Measurements from ENCODE around the gene PLA2G3.

PLA2G3 gene

DNA sequence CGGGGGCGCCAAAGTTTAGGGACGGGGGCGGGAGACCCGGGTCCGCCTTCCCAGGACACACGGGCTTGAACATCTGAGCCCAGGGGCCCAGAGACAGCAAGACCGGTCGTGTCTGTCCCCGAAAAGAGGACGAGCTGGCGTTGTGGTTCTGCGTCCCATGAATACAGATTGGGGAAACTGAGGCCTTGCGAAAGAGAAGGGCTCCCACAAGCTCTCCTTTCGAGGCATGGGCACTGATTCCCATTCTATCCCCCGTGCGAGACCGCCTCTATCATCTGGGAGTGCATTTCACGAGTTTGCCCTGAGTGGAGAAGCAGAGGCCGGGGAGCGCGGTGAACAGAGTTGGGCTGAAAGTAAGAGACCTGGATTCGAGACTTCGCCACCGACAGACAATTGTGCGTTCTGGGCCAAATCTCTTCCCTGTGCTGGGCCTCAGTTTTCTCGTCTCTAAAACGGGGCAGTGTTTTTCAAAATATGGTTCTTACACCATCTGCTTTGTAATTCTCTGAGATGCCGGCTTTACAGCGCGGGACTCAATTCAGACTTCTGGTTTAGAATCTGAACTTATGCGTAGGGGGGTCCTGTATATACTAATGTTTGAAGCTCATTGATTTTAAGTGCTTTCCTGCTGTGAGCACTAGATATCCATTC, 20.1 kb upstream of the PLA2G3 start:
- Mint-ChIP-seq H3K9me3 (no peaks in the 10 kb centered on the region), H3K36me3 (ENCODE audit: low read depth) (peaks cover 4% of the 10 kb centered on the region), H3K27ac (peak overlapping the region; percentile 96), H3K4me3 (peak overlapping the region; percentile 97), H3K4me1 (peaks cover 35% of the 10 kb centered on the region), H3K27me3 (no peaks in the 10 kb centered on the region)
- peak; percentile 41 for ATAC-seq
- peak; percentile 15 for DNase-seq

DNA sequence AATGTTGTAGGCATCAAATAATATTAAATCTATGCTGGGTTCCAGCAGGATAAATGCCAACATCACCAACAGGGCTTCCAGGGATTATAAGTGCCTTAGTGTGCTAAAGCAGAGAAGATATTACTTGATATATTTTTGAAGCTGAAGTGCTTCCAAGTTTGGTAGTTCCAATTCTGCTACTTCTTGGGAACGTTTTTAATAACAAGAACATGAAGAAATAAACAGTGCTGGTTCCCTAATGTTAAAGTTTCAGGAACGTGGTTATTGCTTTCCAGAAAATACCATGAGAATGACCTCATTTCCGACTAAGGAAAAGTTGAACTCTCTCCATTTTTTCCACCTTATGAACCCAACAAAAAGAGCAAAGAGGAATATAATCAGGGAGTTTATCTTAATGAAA, 15.1 kb upstream of the PLA2G3 start:
- H3K36me3 Mint-ChIP-seq (ENCODE audit: low read depth) = no peaks in the 10 kb centered on the region
- no peak overlapping the region for H3K27ac Mint-ChIP-seq
- H3K4me3 Mint-ChIP-seq = no peak overlapping the region
- H3K4me1 Mint-ChIP-seq = peaks cover 7% of the 10 kb centered on the region
- ATAC-seq (no peak), DNase-seq (no peak)
- no peaks in the 10 kb centered on the region for H3K27me3 Mint-ChIP-seq
- H3K9me3 Mint-ChIP-seq = no peaks in the 10 kb centered on the region

DNA sequence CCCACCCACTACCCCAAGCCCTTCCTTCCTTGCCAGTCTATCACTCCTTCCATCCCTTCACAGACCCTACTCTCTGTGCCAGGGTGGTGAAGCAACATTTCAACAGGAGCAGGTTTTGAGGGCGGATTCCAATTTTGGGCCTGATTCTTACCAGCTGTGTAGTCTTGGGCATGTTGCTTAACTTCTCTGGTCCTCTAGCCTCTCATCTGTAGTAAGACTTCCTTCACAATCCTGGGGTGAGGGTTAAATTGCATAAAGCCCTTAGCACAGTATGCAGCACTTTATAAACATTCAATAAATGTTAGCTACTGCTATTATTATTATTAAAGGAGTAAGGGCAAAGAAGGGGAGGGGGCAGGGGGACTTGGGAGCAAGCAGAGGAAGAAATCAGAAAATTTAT, 14.7 kb upstream of the PLA2G3 start:
- no peaks in the 10 kb centered on the region for H3K27me3 Mint-ChIP-seq
- no peak overlapping the region for H3K4me3 Mint-ChIP-seq
- ATAC-seq (no peak), DNase-seq (no peak)
- H3K27ac Mint-ChIP-seq = no peak overlapping the region
- H3K9me3 Mint-ChIP-seq = no peaks in the 10 kb centered on the region
- H3K4me1 Mint-ChIP-seq = peaks cover 6% of the 10 kb centered on the region
- H3K36me3 Mint-ChIP-seq (ENCODE audit: low read depth) = no peaks in the 10 kb centered on the region

DNA sequence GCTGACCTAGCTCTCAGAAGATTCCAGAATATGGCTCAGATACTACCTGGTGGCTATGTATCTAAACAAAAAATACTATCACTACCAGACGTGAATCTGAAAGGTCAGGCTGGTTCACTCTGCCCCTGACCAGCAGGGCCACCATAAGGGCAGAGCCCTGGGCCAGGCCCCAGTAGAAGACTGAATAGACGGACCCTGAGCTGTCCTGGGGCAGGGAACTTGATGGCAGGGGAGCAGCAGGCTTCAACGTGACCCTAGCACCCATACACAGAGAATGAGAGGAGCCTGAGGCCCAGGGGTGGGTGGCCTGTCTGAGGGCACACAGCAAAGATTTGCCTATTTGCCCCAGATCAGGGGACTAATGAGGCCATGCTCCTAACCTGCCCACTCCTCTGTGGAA, 13.0 kb upstream of the PLA2G3 start:
- DNase-seq (no peak), ATAC-seq (no peak)
- Mint-ChIP-seq H3K27ac (no peak overlapping the region), H3K4me3 (no peak overlapping the region), H3K9me3 (no peaks in the 10 kb centered on the region), H3K4me1 (no peaks in the 10 kb centered on the region), H3K27me3 (no peaks in the 10 kb centered on the region), H3K36me3 (ENCODE audit: low read depth) (no peaks in the 10 kb centered on the region)

DNA sequence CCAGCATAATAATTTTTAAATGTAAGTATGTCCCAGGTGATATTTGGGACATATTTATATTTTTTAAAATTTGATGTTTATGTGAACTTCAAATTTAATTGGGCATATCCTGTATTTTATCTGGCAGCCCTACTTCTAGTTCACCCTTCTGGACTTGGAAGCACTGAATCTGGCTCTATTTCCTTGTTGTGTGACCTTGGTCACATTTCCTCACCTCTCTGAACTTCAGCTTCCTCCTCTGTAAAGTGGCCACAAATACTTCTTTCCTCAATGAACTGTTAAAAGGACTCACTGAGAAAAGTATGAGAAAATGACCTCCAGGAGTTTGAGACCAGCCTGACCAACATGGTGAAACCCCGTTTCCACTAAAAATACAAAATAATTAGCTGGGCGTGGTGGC, 11.6 kb upstream of the PLA2G3 start:
- H3K4me3 Mint-ChIP-seq = no peak overlapping the region
- no peaks in the 10 kb centered on the region for H3K36me3 Mint-ChIP-seq (ENCODE audit: low read depth)
- no peaks in the 10 kb centered on the region for H3K4me1 Mint-ChIP-seq
- no peak overlapping the region for H3K27ac Mint-ChIP-seq
- DNase-seq (no peak), ATAC-seq (no peak)
- no peaks in the 10 kb centered on the region for H3K9me3 Mint-ChIP-seq
- no peaks in the 10 kb centered on the region for H3K27me3 Mint-ChIP-seq

DNA sequence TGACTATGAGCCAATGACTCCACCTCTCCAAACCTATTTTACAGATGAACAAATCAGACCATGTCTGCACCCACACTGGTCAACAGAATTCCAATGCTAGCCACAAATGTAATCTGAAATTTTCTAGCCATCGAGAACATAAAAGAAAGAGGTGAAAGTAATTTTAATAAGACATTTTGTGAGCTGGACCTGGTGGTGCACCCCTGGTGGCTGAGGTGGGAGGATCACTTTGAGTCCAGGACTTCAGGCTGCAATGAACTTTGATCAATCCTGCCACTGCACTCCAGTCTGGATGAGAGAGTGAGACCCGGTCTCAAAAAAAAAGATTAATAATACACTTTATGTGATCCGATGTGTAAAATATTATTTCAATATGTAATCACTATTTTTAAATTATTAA, 10.3 kb upstream of the PLA2G3 start:
- H3K4me1 Mint-ChIP-seq = no peaks in the 10 kb centered on the region
- no peak overlapping the region for H3K4me3 Mint-ChIP-seq
- no peaks in the 10 kb centered on the region for H3K27me3 Mint-ChIP-seq

DNA sequence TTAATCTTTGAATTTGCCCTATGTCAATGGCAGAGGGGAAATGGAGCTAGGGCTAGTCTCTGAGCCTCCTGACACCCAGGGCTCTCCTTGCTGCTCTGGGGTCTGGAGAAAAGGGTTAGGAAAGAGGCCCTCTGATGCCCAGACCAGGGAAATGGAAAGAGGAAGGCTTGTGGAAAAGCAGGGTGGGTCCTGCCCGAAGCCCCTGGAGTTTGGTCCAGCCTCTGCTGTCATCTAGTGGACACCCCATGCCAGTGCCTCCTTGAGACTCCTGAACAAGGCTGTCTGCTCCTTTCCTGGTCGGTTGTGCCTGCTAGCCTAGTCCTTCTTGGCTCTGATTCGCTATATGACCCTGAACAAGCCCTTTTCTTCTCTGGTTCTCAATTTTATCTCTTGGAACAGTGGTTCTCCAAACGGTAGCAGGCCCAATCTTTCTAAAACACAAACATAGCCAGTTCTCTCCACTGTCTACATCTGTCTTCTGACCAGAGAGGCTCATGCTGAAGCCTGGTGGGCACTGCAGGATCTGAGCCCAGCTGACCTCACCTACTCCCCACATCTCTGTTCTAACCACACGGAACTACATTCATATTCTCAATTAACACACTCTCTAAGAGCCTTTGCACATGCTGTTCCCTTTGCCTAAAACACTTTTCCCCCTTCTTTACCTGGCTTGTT, 8.8 kb upstream of the PLA2G3 start:
- no peaks in the 10 kb centered on the region for H3K36me3 Mint-ChIP-seq (ENCODE audit: low read depth)
- H3K27ac Mint-ChIP-seq = no peak overlapping the region
- no peak overlapping the region for H3K4me3 Mint-ChIP-seq
- peak; percentile 36 for DNase-seq
- H3K4me1 Mint-ChIP-seq = no peaks in the 10 kb centered on the region
- H3K9me3 Mint-ChIP-seq = peaks cover 6% of the 10 kb centered on the region
- no peaks in the 10 kb centered on the region for H3K27me3 Mint-ChIP-seq
- ATAC-seq = peak; percentile 77

More for the DNA sequence above, 10.3 kb upstream of the PLA2G3 start:
- Mint-ChIP-seq H3K27ac (no peak overlapping the region), H3K36me3 (ENCODE audit: low read depth) (no peaks in the 10 kb centered on the region), H3K9me3 (no peaks in the 10 kb centered on the region)
- ATAC-seq (no peak), DNase-seq (no peak)

DNA sequence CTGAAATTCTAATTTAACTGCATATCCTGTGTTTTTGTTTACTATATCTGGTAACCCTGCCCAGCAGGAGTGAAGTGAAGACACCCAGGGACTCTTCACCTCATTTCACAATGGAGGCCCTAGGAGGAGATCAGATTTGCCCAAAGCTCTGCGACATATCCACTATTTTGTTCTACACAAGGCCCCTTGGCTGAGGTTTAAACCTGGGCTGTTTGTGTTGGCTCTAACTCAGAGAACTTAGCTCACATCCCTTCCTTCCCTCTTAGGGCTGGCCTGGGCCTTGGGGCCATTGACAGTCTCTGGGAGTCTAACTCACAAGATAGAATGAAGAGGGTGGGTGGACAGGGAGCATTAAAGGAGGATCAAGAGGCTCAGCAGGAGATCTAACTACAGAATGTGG, 8.2 kb upstream of the PLA2G3 start:
- no peaks in the 10 kb centered on the region for H3K4me1 Mint-ChIP-seq
- no peaks in the 10 kb centered on the region for H3K27me3 Mint-ChIP-seq
- ATAC-seq (no peak), DNase-seq (no peak)
- H3K9me3 Mint-ChIP-seq = peaks cover 6% of the 10 kb centered on the region
- H3K27ac Mint-ChIP-seq = no peak overlapping the region
- H3K36me3 Mint-ChIP-seq (ENCODE audit: low read depth) = no peaks in the 10 kb centered on the region
- no peak overlapping the region for H3K4me3 Mint-ChIP-seq

DNA sequence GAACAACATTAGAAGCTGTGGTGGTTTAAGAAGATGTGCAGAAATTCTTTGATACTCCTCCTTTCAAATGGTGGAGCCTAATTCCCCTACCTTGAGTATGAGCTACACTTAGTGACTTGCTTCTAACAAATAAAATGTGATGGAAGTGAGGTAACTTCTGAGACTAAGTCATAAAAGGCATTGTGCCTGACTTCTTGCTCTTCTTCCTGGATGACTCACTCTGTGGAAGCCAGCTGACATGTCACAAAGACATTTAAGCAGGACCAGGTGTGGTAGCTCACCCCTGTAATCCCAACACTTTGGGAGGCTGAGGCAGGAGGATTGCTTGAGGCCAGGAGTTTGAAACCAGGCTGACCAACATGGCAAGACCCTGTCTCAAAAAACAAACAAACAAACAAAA, 3.9 kb upstream of the PLA2G3 start:
- Mint-ChIP-seq H3K4me1 (no peaks in the 10 kb centered on the region), H3K27me3 (no peaks in the 10 kb centered on the region), H3K27ac (no peak overlapping the region), H3K4me3 (no peak overlapping the region), H3K36me3 (ENCODE audit: low read depth) (no peaks in the 10 kb centered on the region), H3K9me3 (peaks cover 6% of the 10 kb centered on the region)
- ATAC-seq (peak; percentile 30), DNase-seq (no peak)

DNA sequence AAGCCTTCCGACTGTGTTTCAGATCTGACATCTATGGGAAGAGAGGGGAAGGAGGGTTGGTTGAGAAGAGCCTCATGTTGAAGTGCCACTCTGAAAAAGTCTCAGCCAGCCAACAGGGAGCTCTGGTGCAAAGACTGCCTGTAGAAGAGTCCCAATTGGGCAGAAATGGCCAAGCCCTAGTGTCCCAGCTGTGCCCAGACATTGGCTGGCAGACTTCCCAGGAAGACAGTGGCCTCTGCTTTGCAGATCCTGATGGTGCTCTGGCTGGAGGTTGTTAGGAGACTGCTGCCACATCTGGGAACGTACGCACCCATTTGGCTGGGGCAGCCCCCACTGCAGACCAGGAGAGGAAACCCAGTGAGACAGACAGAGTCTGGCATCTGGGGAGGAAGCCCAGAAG, 3.2 kb upstream of the PLA2G3 start:
- no peaks in the 10 kb centered on the region for H3K36me3 Mint-ChIP-seq (ENCODE audit: low read depth)
- no peaks in the 10 kb centered on the region for H3K27me3 Mint-ChIP-seq
- DNase-seq (no peak), ATAC-seq (no peak)
- no peak overlapping the region for H3K4me3 Mint-ChIP-seq
- peaks cover 6% of the 10 kb centered on the region for H3K9me3 Mint-ChIP-seq
- H3K4me1 Mint-ChIP-seq = no peaks in the 10 kb centered on the region
- H3K27ac Mint-ChIP-seq = no peak overlapping the region

DNA sequence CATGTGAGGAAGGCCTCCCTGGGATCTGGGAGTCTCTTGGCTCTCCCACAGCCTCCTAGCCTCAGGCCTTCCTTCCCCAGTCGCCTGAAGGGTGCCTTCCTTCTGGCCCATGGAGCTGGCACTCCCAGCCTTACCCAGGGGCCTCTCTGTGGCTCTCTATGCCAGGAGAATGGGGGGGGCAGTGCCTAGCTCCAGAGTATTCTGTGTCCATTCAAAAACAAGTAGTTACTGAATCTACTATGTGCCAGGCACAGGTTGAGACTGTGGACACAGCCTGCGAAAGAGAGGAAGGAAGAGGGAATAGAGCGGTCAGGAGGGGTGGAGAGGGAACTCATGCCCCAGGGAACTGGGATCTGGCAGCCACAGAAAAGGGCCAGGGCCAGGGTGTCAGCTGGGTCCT, 2.7 kb upstream of the PLA2G3 start:
- DNase-seq = no peak
- H3K27me3 Mint-ChIP-seq = no peaks in the 10 kb centered on the region
- ATAC-seq = no peak
- H3K36me3 Mint-ChIP-seq (ENCODE audit: low read depth) = no peaks in the 10 kb centered on the region
- peaks cover 6% of the 10 kb centered on the region for H3K9me3 Mint-ChIP-seq
- H3K4me1 Mint-ChIP-seq = no peaks in the 10 kb centered on the region
- H3K4me3 Mint-ChIP-seq = no peak overlapping the region
- no peak overlapping the region for H3K27ac Mint-ChIP-seq

DNA sequence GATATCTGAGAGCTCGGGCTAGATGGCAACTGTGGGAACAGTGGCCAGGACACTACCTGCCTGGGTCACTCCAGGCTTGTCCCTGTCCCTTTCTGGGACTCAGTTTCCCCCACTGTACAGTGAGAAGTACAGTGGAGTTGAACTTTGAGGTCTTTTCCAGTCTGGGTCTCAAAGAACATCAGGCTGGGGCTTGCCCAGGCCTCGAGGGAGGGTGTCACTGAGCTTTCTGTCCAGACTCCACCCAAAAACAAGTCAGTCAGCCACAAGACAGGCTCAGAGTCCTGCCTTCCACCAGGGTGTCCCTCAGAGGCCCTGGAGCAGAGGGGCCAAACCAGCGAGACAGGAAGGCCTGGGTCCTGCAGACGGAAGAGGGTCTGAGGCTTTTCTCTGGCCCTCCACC, 2.0 kb upstream of the PLA2G3 start:
- Mint-ChIP-seq H3K4me3 (no peak overlapping the region), H3K36me3 (ENCODE audit: low read depth) (no peaks in the 10 kb centered on the region), H3K27me3 (no peaks in the 10 kb centered on the region), H3K9me3 (peaks cover 6% of the 10 kb centered on the region), H3K27ac (no peak overlapping the region), H3K4me1 (no peaks in the 10 kb centered on the region)
- DNase-seq = no peak
- ATAC-seq = no peak

DNA sequence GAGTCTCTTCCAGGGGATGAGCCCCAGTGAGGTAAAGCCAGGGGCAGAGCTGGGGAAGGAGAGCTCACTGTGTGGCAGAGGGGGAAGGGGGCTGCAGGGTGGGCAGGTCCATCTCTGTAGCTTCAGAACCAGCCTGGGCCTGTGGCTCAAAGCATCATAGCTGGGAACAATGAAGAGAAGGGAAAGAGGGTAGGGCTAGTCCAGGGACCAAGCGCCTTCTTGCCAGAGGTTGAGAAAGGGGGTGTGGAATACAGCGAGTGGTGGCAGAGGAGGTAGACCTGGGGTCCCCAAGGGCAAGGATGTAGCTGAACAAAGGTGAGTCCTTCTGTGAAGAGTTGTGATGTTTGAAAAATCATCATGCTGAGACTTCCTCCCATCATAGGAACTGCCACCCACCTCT, 1.2 kb upstream of the PLA2G3 start:
- Mint-ChIP-seq H3K9me3 (peaks cover 6% of the 10 kb centered on the region), H3K27ac (no peak overlapping the region), H3K27me3 (no peaks in the 10 kb centered on the region), H3K36me3 (ENCODE audit: low read depth) (no peaks in the 10 kb centered on the region), H3K4me3 (no peak overlapping the region), H3K4me1 (no peaks in the 10 kb centered on the region)
- DNase-seq (no peak), ATAC-seq (no peak)

DNA sequence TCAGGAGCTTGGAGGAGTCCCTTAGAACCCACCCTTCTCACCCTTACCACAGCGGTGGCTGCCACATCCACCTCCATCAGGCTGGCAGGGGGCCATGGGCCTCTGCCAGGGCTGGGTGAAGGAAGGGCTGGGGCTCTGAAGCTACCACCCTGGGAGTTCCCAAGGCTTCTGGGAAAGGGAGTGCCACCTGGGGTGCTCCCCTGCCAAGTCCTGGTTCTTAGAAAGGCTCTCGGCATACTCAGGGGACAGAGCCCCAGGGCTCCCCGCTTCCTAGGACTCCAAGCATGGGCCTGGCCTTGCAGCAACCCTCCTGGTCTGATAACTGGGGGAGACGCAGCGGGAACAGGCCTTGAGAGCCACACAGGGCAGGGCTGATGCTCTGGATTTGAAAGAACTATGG, 438 bp upstream of the PLA2G3 start:
- Mint-ChIP-seq H3K27ac (no peak overlapping the region), H3K36me3 (ENCODE audit: low read depth) (no peaks in the 10 kb centered on the region), H3K4me3 (no peak overlapping the region), H3K9me3 (peaks cover 6% of the 10 kb centered on the region), H3K4me1 (no peaks in the 10 kb centered on the region), H3K27me3 (no peaks in the 10 kb centered on the region)
- DNase-seq (no peak), ATAC-seq (no peak)

DNA sequence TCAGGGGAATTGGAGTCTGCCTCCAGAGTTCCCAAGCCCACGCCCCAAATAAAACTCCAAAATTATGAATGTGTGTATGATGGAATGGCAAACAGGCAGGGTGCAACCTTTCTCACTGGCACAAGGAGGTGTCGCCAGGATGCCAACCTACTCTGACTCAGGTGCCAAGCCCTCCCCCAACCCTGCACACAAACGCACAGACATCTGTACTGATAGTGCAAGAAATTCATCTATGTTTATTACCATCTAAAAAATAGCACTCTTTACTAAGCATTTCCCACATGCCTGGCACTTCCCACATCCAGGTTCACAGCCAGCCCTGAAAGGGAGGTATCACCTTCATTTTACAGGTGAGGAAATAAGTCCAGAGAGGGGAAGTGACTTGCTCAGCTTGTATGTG, 1.2 kb downstream of the PLA2G3 start:
- Mint-ChIP-seq H3K4me3 (no peak overlapping the region), H3K36me3 (ENCODE audit: low read depth) (no peaks in the 10 kb centered on the region), H3K27me3 (no peaks in the 10 kb centered on the region), H3K9me3 (no peaks in the 10 kb centered on the region), H3K4me1 (no peaks in the 10 kb centered on the region), H3K27ac (no peak overlapping the region)
- ATAC-seq (no peak), DNase-seq (no peak)

DNA sequence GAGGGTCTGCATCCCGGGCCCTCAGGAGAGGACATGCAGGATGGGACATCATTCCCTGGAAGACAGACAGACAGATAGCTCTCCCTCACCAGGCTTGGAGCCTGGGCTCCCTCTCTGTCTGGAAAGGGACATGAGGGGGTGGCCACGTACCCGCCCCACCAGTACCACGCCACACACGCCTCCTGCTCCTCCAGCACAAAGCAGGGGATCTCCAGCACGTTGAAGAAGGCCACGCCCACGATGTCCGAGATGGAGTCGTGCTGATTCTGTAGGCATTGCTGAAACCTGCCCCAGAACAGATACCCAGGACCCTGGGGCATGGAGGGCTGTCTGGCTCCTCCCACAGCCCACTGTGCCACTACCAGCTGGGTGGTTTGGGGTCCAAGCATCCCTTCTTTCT, 2.2 kb downstream of the PLA2G3 start:
- Mint-ChIP-seq H3K9me3 (no peaks in the 10 kb centered on the region), H3K4me1 (no peaks in the 10 kb centered on the region), H3K36me3 (ENCODE audit: low read depth) (no peaks in the 10 kb centered on the region), H3K27me3 (no peaks in the 10 kb centered on the region), H3K27ac (no peak overlapping the region), H3K4me3 (no peak overlapping the region)
- ATAC-seq (no peak), DNase-seq (no peak)

Data from activated naive CD8-positive, alpha-beta T cell treated with anti-CD3 and anti-CD28 coated beads, Interleukin-2, amount 50 U/mL, for 24 hours (primary cell).